ENCODE results near the gene HS6ST3.

DNA sequence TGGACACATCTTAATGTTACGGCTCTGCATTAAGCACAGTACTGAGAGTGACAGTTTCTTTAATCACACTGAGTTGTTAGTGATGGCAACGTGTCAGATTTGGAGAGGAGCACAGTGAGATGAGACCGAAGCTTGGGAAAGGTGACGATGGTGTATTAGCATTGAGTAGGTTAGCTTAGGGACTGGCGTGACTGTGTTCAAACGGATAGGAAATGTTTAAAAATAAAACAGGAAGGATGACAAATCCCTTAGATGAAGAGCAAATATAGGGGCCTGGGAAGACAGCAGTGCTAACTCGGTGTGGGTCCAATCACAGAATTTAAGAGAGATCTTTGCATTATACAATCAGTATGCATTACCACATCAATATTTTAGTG, 384.3 kb downstream of the HS6ST3 start:
- TF ChIP-seq, protein P1, sequence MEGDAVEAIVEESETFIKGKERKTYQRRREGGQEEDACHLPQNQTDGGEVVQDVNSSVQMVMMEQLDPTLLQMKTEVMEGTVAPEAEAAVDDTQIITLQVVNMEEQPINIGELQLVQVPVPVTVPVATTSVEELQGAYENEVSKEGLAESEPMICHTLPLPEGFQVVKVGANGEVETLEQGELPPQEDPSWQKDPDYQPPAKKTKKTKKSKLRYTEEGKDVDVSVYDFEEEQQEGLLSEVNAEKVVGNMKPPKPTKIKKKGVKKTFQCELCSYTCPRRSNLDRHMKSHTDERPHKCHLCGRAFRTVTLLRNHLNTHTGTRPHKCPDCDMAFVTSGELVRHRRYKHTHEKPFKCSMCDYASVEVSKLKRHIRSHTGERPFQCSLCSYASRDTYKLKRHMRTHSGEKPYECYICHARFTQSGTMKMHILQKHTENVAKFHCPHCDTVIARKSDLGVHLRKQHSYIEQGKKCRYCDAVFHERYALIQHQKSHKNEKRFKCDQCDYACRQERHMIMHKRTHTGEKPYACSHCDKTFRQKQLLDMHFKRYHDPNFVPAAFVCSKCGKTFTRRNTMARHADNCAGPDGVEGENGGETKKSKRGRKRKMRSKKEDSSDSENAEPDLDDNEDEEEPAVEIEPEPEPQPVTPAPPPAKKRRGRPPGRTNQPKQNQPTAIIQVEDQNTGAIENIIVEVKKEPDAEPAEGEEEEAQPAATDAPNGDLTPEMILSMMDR (IDR thresholded peaks at IDR 0.05; ENCODE audit: borderline replicate concordance, extremely low read depth, low read length, poor library complexity, severe bottlenecking), result no peak
- no peak for TF ChIP-seq EZH2 (IDR thresholded peaks at IDR 0.05; ENCODE audit: borderline replicate concordance, low read depth, low read length, severe bottlenecking)

Data from DND-41 (cell line).